K562 (cell line): Measurements from ENCODE around the gene KMT2D. TPM values are rescaled to one million over a fixed set of nuclear protein-coding genes. Genes with fewer than 3 reads are reported as not detected.

ENCODE experiments used
- ADNP ChIP-seq: fragments of 200-800 bp; sonication (Bioruptor generic); IDR thresholded peaks from 2 replicates; pipeline ENCODE4 v1.6.1; 2016; ENCODE audit warnings: missing genetic modification characterization, missing compliant biosample characterization
- AFF1 ChIP-seq, 2 experiments: fragments of 450-650 bp; IDR thresholded peaks; 2 replicates each; pipeline ENCODE4 v1.6.1; 2018; ENCODE audit warnings: mild to moderate bottlenecking in 2 of 2, low read depth in 1 of 2; ENCODE audit not compliant: partially characterized antibody in 2 of 2
- BMI1 ChIP-seq: fragments of 150-350 bp; IDR thresholded peaks from 2 replicates; pipeline ENCODE4 v1.6.1; 2014; ENCODE audit warnings: low read length
- CAMTA2 ChIP-seq: fragments of 250-450 bp; sonication (Bioruptor Pico); conservative IDR thresholded peaks from 2 replicates; pipeline ENCODE4 v1.5.1; 2022
- CREB1 ChIP-seq, 2 experiments: sonication (generic) in 1 of 2; formaldehyde crosslinking in 1 of 2; IDR thresholded peaks; 2 replicates each; pipeline versions ENCODE4 v1.6.1 to v1.8.0; 2012 to 2022; ENCODE audit warnings: inconsistent platforms in 1 of 2, mild to moderate bottlenecking in 1 of 2, missing genetic modification reagents in 1 of 2, moderate library complexity in 1 of 2
- GABPA ChIP-seq: fragments of 200-800 bp; sonication (Bioruptor generic); conservative IDR thresholded peaks from 2 replicates; pipeline ENCODE4 v1.6.1; 2016; ENCODE audit warnings: low read depth, missing genetic modification characterization, missing compliant biosample characterization
- HDAC3 ChIP-seq: fragments of 450-650 bp; IDR thresholded peaks from 2 replicates; pipeline ENCODE4 v1.6.1; 2018; ENCODE audit warnings: borderline replicate concordance, mild to moderate bottlenecking, moderate library complexity; ENCODE audit not compliant: partially characterized antibody
- IFI16 ChIP-seq: fragments of 250-450 bp; sonication (Bioruptor Pico); IDR thresholded peaks from 2 replicates; pipeline ENCODE4 v2.1.2; 2022; ENCODE audit warnings: mild to moderate bottlenecking, inconsistent platforms
- MAZ ChIP-seq, 2 experiments: fragments of 450-650 bp in 1 of 2; sonication (generic) in 1 of 2; formaldehyde crosslinking; IDR thresholded peaks in 1 of 2; conservative IDR thresholded peaks in 1 of 2; 2 replicates each; pipeline versions ENCODE4 v1.4.0 to v1.5.0; 2020; ENCODE audit warnings: mild to moderate bottlenecking in 1 of 2, missing genetic modification reagents in 1 of 2
- NFIC ChIP-seq: fragments of 450-650 bp; IDR thresholded peaks from 2 replicates; pipeline ENCODE4 v1.6.1; 2017; ENCODE audit warnings: mild to moderate bottlenecking, inconsistent platforms
- RFX5 ChIP-seq: IDR thresholded peaks from 2 replicates; pipeline ENCODE4 v1.6.1; 2011; ENCODE audit warnings: low read depth, mild to moderate bottlenecking, improper control_type of control experiment, low read length
- SLC30A9 ChIP-seq: fragments of 250-450 bp; sonication (Bioruptor Pico); IDR thresholded peaks from 2 replicates; pipeline ENCODE4 v1.8.0; 2022; ENCODE audit warnings: mild to moderate bottlenecking, moderate library complexity
- SMARCC2 ChIP-seq: fragments of 450-650 bp; IDR thresholded peaks from 2 replicates; pipeline ENCODE4 v1.6.1; 2017; ENCODE audit warnings: antibody characterized with exemption, moderate library complexity, mild to moderate bottlenecking, low read depth
- STAT5B ChIP-seq: fragments of 250-450 bp; sonication (Bioruptor Pico); IDR thresholded peaks from 2 replicates; pipeline ENCODE4 v1.8.0; 2021; ENCODE audit warnings: mild to moderate bottlenecking, inconsistent platforms
- THRAP3 ChIP-seq: fragments of 450-650 bp; IDR thresholded peaks from 2 replicates; pipeline ENCODE4 v1.6.1; 2016; ENCODE audit warnings: mild to moderate bottlenecking, inconsistent platforms, borderline replicate concordance
- TRIM24 ChIP-seq, 2 experiments: fragments of 450-650 bp; IDR thresholded peaks; 2 replicates each; pipeline ENCODE4 v1.6.1; 2016
- ZBTB7A ChIP-seq: IDR thresholded peaks from 2 replicates; pipeline ENCODE4 v1.6.1; 2011; ENCODE audit warnings: low read depth, mild to moderate bottlenecking, low read length, moderate library complexity, borderline replicate concordance; ENCODE audit not compliant: control insufficient read depth
- ZNF280A ChIP-seq: fragments of 450-650 bp; IDR thresholded peaks from 2 replicates; pipeline ENCODE4 v1.6.1; 2018; ENCODE audit warnings: mild to moderate bottlenecking, low read depth; ENCODE audit not compliant: partially characterized antibody
- ZNF408 ChIP-seq: fragments of 250-450 bp; sonication (Bioruptor Pico); IDR thresholded peaks from 2 replicates; pipeline ENCODE4 v1.4.0; 2020; ENCODE audit warnings: low read depth, mild to moderate bottlenecking, moderate library complexity
- ZNF511 ChIP-seq: sonication (generic); formaldehyde crosslinking; IDR thresholded peaks from 2 replicates; pipeline ENCODE4 v1.8.0; 2022; ENCODE audit warnings: mild to moderate bottlenecking, missing genetic modification reagents
- ZNF699 ChIP-seq: fragments of 250-450 bp; sonication (Bioruptor Pico); IDR thresholded peaks from 2 replicates; pipeline ENCODE4 v1.8.0; 2021; ENCODE audit warnings: mild to moderate bottlenecking, moderate library complexity; ENCODE audit not compliant: insufficient replicate concordance
- polyA plus RNA-seq, 8 experiments: library from polyadenylated mRNA; depleted of rRNA in 4 of 8; stranded (reverse) in 5 of 8; unstranded in 3 of 8; fragments of >200 nt; fragmentation: Nextera tagmentation in 2 of 8; fragmentation: Illumina TruSeq in 1 of 8; extraction: Ambion mirVana in 2 of 8; extraction: Trizol in 1 of 8; gene quantifications; 2 replicates each; pipeline versions ENCODE4 v1.2.1 to v1.2.3, GENCODE V29; 2011 to 2014; ENCODE audit warnings: inconsistent platforms in 1 of 8, missing spikeins in 1 of 8
- total RNA-seq, 7 experiments: library from RNA; depleted of rRNA in 6 of 7; stranded (reverse); fragments of >200 nt in 6 of 7; fragmentation: Illumina TruSeq in 2 of 7; extraction: Trizol in 2 of 7; gene quantifications; 2 replicates each; pipeline versions ENCODE4 v1.2.1 to v1.2.3, GENCODE V29; 2011 to 2021; ENCODE audit warnings: low replicate concordance in 1 of 7

Gene KMT2D
- total and polyA plus RNA-seq, 9 of the 15 experiments (the other 6 are each of a cell fraction or from before 2014, with no cell fraction given) = 0.22 to 93.7 (median 13.7) TPM

- TF ChIP-seq HDAC3 = no peak
- TF ChIP-seq AFF1 (IDR thresholded peaks at IDR 0.05; ENCODE audit: low read depth in 1 of 2, partially characterized antibody in 2 of 2) = no peak
- TF ChIP-seq THRAP3 = no peak
- TF ChIP-seq CAMTA2 (CRISPR knock-in tag) = no peak
- TF ChIP-seq IFI16 (CRISPR knock-in tag) = no peak
- no peak for TF ChIP-seq SLC30A9 (CRISPR knock-in tag)
- no peak for TF ChIP-seq SMARCC2
- TF ChIP-seq ZNF511 (CRISPR knock-in tag) = no peak
- TF ChIP-seq ZNF699 (CRISPR knock-in tag) = no peak
- no peak for TF ChIP-seq ZNF408 (CRISPR knock-in tag)
- TF ChIP-seq GABPA = no peak
- TF ChIP-seq CREB1 (IDR thresholded peaks at IDR 0.05) = no peak
- TF ChIP-seq CREB1 (CRISPR knock-in tag; IDR thresholded peaks at IDR 0.05) = no peak
- peak; percentile 45; the same call in 1 of the 2 replicates for TF ChIP-seq ZBTB7A
- 0 out of 2 replicates have a peak, but pooled peaks have one; percentile 20 for TF ChIP-seq NFIC
- TF ChIP-seq RFX5 = no peak
- TF ChIP-seq MAZ (CRISPR knock-in tag; conservative IDR thresholded peaks at IDR 0.05 in 1 of 2, IDR thresholded peaks at IDR 0.05 in 1 of 2) = peak in 1 of 2 experiments; percentile 51; a peak in 2 of 4 replicates
- no peak for TF ChIP-seq ZNF280A
- no peak for TF ChIP-seq ADNP
- no peak for TF ChIP-seq STAT5B (CRISPR knock-in tag)
- TF ChIP-seq TRIM24 (IDR thresholded peaks at IDR 0.05) = no peak
- TF ChIP-seq BMI1 = no peak
Observed at GRCh38 chr12:49059299-49060171, 1.1 kb downstream of the KMT2D start (continued).
